GM12872 (cell line): ENCODE data around the gene PLB1.

Source experiments
- TF ChIP-seq, protein P1 (sequence below): IDR thresholded peaks from 3 replicates; pipeline ENCODE4 v1.5.1; 2011; ENCODE audit warnings: low read depth, mild to moderate bottlenecking, low read length, moderate library complexity; ENCODE audit not compliant: insufficient read depth

Gene PLB1

DNA sequence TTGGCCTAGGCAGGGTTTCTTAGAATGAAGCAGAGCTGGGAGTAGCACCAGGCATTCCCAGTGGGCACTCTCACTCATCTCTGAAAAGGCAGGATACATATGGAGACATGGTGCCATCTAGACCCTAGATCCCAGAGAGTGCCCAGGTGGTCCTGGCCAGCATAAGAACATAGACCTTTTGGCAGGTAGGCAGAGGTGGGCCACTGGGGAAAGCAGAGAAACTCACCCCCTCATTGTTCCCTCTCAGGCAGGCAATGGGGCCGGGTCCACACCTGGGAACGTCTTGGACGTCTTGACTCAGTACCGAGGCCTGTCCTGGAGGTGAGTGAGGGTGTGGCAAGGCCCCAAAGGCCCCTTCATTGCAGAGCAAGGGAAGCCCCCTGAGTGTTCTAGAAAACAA lies 69.2 kb downstream of the PLB1 start:
- TF ChIP-seq, protein P1, sequence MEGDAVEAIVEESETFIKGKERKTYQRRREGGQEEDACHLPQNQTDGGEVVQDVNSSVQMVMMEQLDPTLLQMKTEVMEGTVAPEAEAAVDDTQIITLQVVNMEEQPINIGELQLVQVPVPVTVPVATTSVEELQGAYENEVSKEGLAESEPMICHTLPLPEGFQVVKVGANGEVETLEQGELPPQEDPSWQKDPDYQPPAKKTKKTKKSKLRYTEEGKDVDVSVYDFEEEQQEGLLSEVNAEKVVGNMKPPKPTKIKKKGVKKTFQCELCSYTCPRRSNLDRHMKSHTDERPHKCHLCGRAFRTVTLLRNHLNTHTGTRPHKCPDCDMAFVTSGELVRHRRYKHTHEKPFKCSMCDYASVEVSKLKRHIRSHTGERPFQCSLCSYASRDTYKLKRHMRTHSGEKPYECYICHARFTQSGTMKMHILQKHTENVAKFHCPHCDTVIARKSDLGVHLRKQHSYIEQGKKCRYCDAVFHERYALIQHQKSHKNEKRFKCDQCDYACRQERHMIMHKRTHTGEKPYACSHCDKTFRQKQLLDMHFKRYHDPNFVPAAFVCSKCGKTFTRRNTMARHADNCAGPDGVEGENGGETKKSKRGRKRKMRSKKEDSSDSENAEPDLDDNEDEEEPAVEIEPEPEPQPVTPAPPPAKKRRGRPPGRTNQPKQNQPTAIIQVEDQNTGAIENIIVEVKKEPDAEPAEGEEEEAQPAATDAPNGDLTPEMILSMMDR: no peak

DNA sequence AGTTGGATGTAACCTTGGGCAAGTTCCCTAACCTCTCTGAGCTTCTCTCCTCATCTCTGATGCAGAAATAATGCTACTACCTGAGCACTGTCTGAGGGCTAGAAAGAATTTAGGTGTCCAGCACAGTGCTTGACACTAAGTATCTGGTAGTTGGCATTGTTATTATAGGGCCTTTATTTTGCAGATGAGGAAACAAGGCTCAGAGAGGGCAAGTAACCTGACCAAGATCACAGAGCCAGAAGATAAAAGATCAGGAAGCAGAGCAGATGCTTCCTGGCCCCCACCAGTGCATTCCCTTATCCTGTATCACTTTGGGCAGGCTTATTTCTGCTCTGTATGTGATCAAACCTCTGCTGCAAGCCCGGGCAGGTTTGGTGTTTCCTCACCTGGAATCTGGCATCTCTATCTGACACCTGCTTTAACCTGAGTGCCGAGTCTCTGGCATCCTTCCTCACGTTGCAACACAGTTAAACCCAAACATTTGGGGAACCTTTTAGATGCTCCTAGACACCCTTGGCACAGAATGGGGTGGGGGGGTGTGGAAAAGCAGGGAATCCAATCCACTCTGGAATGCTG lies 69.9 kb downstream of the PLB1 start:
- TF ChIP-seq, protein P1: no peak

DNA sequence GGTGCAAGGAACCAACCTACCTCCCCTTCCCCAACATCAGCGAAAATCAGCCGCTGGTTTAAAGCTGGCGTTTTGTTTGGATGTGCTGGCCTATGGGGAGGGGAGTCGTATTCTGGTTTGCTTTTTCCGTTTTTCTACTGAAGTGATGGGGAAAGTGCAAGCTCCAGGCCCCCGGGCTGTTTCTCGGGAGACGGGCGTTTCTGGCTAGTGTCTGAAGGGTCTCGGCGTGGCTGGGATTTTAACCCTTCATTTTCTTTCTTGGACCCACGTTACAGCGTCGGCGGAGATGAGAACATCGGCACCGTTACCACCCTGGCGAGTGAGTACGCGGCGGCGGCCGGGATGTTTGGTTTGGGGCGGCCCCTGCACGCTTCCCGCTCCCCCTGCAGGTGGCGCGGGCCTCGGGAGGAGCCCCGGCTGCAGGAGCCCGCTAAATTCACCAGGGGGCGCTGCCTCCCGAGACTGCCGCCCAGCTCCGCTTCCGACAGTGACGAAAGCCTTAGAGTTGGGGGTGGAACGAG lies 70.7 kb downstream of the PLB1 start:
- TF ChIP-seq, protein P1: peak; percentile 97

DNA sequence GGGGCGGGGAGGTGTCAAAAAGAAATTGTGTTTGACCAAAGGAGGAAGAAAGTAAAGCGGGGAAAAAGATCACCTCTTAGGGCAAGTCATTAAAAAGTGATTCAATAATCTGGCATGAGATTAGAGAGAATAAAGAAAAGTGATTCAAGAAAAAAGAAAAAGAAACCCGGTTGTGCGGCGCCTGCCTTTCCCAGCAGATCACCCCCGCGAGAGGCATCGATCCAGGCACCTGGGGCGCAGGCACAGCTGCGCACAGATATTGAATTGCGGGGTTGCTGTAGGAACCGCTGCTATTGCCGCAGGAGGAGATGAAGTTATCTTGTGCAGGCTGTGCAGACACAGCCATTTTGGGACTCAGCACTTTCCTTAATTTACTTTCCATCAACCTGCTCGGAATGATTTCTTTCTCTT lies 71.2 kb downstream of the PLB1 start:
- TF ChIP-seq, protein P1: no peak

GRCh38 chr2:28568036-28568435 lies 72.2 kb downstream of the PLB1 start:
- TF ChIP-seq, protein P1: no peak

DNA sequence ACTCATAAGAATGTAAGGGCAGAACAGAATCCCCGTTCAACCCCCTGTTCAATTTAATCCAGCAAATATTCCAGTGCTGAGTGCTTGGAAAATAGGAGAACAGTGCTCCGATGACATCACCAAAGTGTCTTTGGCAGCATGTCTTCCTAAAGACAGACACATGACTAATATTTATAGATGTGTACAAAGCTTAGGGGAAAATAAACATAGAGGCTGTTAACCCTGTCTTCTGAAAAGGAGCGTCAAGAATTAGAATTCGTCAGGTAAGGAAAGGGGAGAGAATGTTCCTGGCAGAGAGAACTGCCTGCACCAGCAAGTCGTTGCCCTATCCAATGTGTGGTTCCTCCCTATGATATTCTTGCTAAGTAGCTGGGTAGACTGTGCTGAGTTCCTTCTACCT lies 72.7 kb downstream of the PLB1 start:
- TF ChIP-seq, protein P1: no peak

GRCh38 chr2:28570431-28570830 lies 74.6 kb downstream of the PLB1 start:
- TF ChIP-seq, protein P1: no peak
